WTC11 (cell line): ENCODE data around the gene ZNF507. TPM values are rescaled to one million over a fixed set of nuclear protein-coding genes. Genes with fewer than 3 reads are reported as not detected.

Source experiments
- ATAC-seq: fragments of 200-7000 bp; cut with Tn5 transposase; 2 replicates; pipeline ENCODE4 v1.10.0; 2021; ENCODE audit warnings: mild to moderate bottlenecking, moderate library complexity
- CTCF ChIA-PET: fragments of 300-600 bp; sonication (Branson Sonifier 250); formaldehyde crosslinking; loops from one replicate; lab custom pipeline; 2021; ENCODE audit warnings: antibody characterized with exemption; lab: Charles Lee
- POLR2A ChIA-PET: fragments of 350-600 bp; sonication (Branson Sonifier 250); formaldehyde crosslinking; loops from one replicate; lab custom pipeline; 2021; ENCODE audit warnings: antibody characterized with exemption; lab: Charles Lee
- DNase-seq: peaks from one replicate; pipeline ENCODE4 v3.0.0; 2021; ENCODE audit warnings: low spot score
- H3K27ac Mint-ChIP-seq: 2 replicates; pipeline ENCODE4 v1.8.0; 2021; ENCODE audit warnings: mixed read lengths
- H3K27me3 Mint-ChIP-seq: 2 replicates; pipeline ENCODE4 v1.8.0; 2021; ENCODE audit warnings: low read depth, mild to moderate bottlenecking, moderate library complexity, mixed read lengths
- H3K36me3 Mint-ChIP-seq: 2 replicates; pipeline ENCODE4 v1.8.0; 2021; ENCODE audit warnings: mixed read lengths
- H3K4me1 Mint-ChIP-seq: 2 replicates; pipeline ENCODE4 v1.8.0; 2022; ENCODE audit warnings: mixed read lengths
- H3K4me3 Mint-ChIP-seq: 2 replicates; pipeline ENCODE4 v1.8.0; 2021; ENCODE audit warnings: mild to moderate bottlenecking, moderate library complexity, mixed read lengths
- H3K9me3 Mint-ChIP-seq: 2 replicates; pipeline ENCODE4 v1.8.0; 2021; ENCODE audit warnings: mixed read lengths
- E2F1 ChIP-seq: sonication (generic); formaldehyde crosslinking; IDR thresholded peaks from 2 replicates; pipeline ENCODE4 v1.8.0; 2022; ENCODE audit warnings: mild to moderate bottlenecking, missing genetic modification reagents
- E2F4 ChIP-seq: sonication (generic); formaldehyde crosslinking; IDR thresholded peaks from 2 replicates; pipeline ENCODE4 v1.8.1; 2022; ENCODE audit warnings: low read depth, mild to moderate bottlenecking, moderate library complexity, missing genetic modification reagents, borderline replicate concordance
- FOXJ3 ChIP-seq: sonication (generic); formaldehyde crosslinking; IDR thresholded peaks from 2 replicates; pipeline ENCODE4 v1.9.0; 2021; ENCODE audit warnings: missing genetic modification reagents, mild to moderate bottlenecking, borderline replicate concordance
- NFATC4 ChIP-seq: fragments of 250-450 bp; sonication (Bioruptor Pico); IDR thresholded peaks from 2 replicates; pipeline ENCODE4 v1.9.0; 2021; ENCODE audit warnings: mild to moderate bottlenecking
- OVOL2 ChIP-seq: fragments of 250-450 bp; sonication (Bioruptor Pico); IDR thresholded peaks from 2 replicates; pipeline ENCODE4 v1.9.0; 2021; ENCODE audit warnings: mild to moderate bottlenecking, borderline replicate concordance
- PRDM15 ChIP-seq: sonication (generic); formaldehyde crosslinking; IDR thresholded peaks from 2 replicates; pipeline ENCODE4 v1.8.0; 2022; ENCODE audit warnings: missing genetic modification reagents
- RORB ChIP-seq: fragments of 250-450 bp; sonication (Bioruptor Pico); IDR thresholded peaks from 2 replicates; pipeline ENCODE4 v1.9.0; 2021; ENCODE audit warnings: mild to moderate bottlenecking
- SMAD3 ChIP-seq: sonication (generic); formaldehyde crosslinking; IDR thresholded peaks from 2 replicates; pipeline ENCODE4 v1.8.0; 2022; ENCODE audit warnings: missing genetic modification reagents, mild to moderate bottlenecking, borderline replicate concordance
- SOX15 ChIP-seq: fragments of 250-450 bp; sonication (Bioruptor Pico); IDR thresholded peaks from 2 replicates; pipeline ENCODE4 v1.9.0; 2021; ENCODE audit warnings: mild to moderate bottlenecking
- TEAD1 ChIP-seq: sonication (generic); formaldehyde crosslinking; IDR thresholded peaks from 2 replicates; pipeline ENCODE4 v1.8.0; 2022; ENCODE audit warnings: mild to moderate bottlenecking, missing genetic modification reagents
- TEAD4 ChIP-seq: sonication (generic); formaldehyde crosslinking; IDR thresholded peaks from 2 replicates; pipeline ENCODE4 v1.8.0; 2022; ENCODE audit warnings: mild to moderate bottlenecking, missing genetic modification reagents
- ZBTB21 ChIP-seq: sonication (generic); formaldehyde crosslinking; IDR thresholded peaks from 2 replicates; pipeline ENCODE4 v1.8.1; 2023; ENCODE audit warnings: mild to moderate bottlenecking, missing genetic modification reagents, borderline replicate concordance
- ZNF219 ChIP-seq: sonication (generic); formaldehyde crosslinking; IDR thresholded peaks from 2 replicates; pipeline ENCODE4 v1.8.0; 2023; ENCODE audit warnings: missing genetic modification reagents, mild to moderate bottlenecking, borderline replicate concordance
- ZNF317 ChIP-seq: sonication (generic); formaldehyde crosslinking; IDR thresholded peaks from 2 replicates; pipeline ENCODE4 v1.8.1; 2023; ENCODE audit warnings: low read depth, mild to moderate bottlenecking, moderate library complexity, missing genetic modification reagents, borderline replicate concordance
- ZNF396 ChIP-seq: fragments of 250-450 bp; sonication (Bioruptor Pico); IDR thresholded peaks from 2 replicates; pipeline ENCODE4 v1.8.0; 2021; ENCODE audit warnings: mild to moderate bottlenecking, moderate library complexity, borderline replicate concordance
- ZNF512 ChIP-seq: sonication (generic); formaldehyde crosslinking; IDR thresholded peaks from 2 replicates; pipeline ENCODE4 v1.8.1; 2022; ENCODE audit warnings: missing genetic modification reagents, borderline replicate concordance
- ZNF532 ChIP-seq: fragments of 250-450 bp; sonication (Bioruptor Pico); IDR thresholded peaks from 2 replicates; pipeline ENCODE4 v1.9.0; 2021; ENCODE audit warnings: mild to moderate bottlenecking, borderline replicate concordance
- total RNA-seq: library from RNA; stranded (reverse); gene quantifications from 3 replicates; pipeline ENCODE4 v1.2.3, GENCODE V29; 2021

The ZNF507 gene
- total RNA-seq, 1 experiment from 2014 or later = 27.6 TPM

GRCh38 chr19:32418155-32418554 is 72.7 kb downstream of the ZNF507 start:
- CTCF ChIA-PET = no interaction called here
- Mint-ChIP-seq H3K4me1 (peaks cover 5% of the 10 kb centered on the region), H3K27ac (no peak overlapping the region), H3K9me3 (no peaks in the 10 kb centered on the region), H3K36me3 (peaks cover 44% of the 10 kb centered on the region), H3K27me3 (no peaks in the 10 kb centered on the region), H3K4me3 (no peak overlapping the region)
- no peak for DNase-seq
- TF ChIP-seq E2F1 (CRISPR knock-in tag) = no peak
- no peak for TF ChIP-seq ZNF532 (CRISPR knock-in tag)
- TF ChIP-seq ZNF219 (CRISPR knock-in tag) = no peak
- TF ChIP-seq SMAD3 (CRISPR knock-in tag) = no peak
- no peak for TF ChIP-seq TEAD1 (CRISPR knock-in tag)
- TF ChIP-seq OVOL2 = no peak
- TF ChIP-seq FOXJ3 = no peak
- no peak for TF ChIP-seq E2F4 (CRISPR knock-in tag)
- TF ChIP-seq SOX15 (CRISPR knock-in tag) = no peak
- no peak for TF ChIP-seq ZBTB21
- TF ChIP-seq RORB (CRISPR knock-in tag) = no peak
- no peak for TF ChIP-seq ZNF396 (CRISPR knock-in tag)
- no peak for TF ChIP-seq TEAD4 (CRISPR knock-in tag)
- TF ChIP-seq NFATC4 = no peak
- no peak for TF ChIP-seq PRDM15 (CRISPR knock-in tag)
- no peak for TF ChIP-seq ZNF317 (CRISPR knock-in tag)
- TF ChIP-seq ZNF512 (CRISPR knock-in tag) = no peak
- no peak for ATAC-seq
- POLR2A ChIA-PET = no interaction called here
